Activated T-cell treated with anti-CD3 and anti-CD28 coated beads, Interleukin-2, amount 50 U/mL, for 48 hours (primary cell): ENCODE measurements around the gene ALDH4A1.

Experiments
- DNase-seq, 2 experiments: peaks; one replicate each; pipeline ENCODE4 v3.0.0-alpha.2; 2020

ALDH4A1 gene

DNA sequence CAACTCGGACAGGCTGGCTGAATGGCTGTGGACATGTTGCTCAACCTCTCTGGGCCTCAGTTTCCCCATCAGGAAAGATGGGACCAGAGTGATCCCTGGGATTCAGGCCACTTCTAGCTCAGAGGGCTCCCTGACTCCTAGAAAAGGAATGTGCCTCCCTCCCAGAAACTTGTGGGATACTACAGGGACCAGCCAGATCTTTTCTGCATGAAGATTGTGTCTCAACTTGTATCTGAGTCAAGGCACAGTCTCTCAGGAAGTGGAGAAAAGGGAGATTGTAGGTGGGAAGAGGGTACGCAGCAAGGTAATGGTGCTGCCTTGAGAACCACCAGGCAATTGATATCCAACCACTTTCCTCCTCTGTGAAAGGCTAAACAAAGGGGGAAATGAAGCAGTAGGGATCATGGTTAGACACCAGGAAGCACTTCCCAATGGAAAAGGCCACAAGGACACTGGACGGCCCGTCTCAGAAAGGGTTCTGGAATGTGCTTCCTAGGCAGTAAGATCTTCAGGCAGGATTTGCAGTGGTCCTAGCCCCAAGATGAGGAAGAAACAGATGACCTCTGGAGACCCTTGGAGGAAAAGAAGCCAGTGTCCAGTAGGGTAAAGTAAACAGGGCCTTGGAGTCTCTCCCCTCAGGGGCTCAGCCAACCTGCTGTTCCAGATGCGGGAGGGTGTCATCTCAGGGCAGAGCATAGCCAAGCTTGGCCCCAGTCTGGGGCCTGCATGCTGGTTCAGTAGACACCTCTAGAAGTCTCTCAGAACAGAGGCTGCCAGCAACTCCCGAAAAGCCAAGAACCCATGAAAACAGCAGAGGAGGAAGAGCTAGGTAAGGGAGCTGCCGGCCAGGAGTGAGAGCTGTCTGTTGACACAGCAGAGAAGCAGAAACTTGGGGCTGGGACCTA lies 37.3 kb upstream of the ALDH4A1 start:
- no peak for DNase-seq

DNA sequence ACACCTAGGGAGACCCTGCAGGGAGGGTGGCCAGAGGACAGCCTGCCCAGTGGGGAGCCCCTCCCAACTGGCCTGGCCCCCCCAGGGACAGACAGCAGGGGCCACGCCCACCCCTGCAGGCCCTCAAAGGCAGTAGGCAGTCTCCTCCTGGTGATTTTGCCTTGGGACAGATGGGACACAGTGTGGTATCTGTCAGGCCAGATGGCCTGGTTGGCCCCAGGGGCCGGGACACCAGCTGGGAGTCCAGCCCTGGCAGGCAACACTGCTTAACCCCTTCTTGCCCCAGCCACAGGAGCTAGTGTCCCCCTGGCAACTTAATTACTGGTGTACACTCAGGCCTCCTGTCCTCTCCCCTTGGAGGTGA lies 36.3 kb upstream of the ALDH4A1 start:
- no peak for DNase-seq

DNA sequence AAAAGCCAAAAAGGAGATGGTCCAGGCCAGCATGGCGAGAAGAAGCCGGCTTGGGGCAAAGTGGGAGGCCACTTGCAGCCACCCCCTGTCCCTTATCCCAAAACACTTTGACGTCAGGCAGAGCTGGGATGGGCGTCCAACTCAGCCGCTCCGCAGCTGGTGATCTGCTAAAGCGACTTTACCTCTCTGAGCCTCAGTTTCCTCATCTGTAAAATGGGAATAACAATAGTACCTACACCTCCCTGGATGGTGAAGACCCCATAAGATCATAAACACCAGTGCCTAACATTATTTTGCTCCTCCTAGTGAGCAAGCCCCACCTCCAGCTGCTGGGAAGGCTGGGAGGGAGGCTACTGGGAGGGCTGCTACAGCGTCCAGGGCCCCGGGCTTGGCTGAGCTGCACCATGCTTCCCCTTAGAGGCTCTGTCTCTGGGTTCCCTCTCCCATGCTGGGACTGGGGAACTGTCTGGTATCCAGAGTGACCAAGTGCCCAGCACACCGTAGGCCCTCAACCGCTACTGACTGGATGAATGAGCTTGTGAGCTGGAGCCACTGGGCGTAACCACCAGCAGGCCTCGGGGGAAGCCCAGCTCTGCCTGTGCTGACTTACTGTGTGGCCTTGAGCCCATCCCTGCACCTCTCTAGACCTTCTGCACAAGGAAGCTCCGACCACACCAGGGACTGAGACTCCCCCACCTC lies 35.8 kb upstream of the ALDH4A1 start:
- DNase-seq: no peak

DNA sequence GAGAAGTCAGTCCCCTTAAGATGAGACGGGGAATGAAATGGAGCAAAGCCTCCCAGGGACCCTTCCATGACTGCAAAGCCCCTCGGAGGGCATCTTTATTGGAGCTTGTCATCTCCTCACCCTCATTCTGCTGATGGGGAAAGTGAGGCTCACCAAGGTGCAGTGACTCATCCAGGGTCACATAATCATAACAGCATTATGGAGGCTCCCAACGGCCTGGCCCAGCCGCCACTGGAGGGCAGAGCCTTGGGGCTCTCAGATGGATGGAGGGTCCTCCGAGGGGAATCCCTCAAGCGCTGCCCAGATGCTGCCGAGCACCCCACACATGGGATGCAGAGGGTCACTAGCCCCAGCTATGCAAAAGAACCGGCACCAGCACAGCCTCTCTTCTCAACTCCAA lies 35.2 kb upstream of the ALDH4A1 start:
- DNase-seq: no peak

GRCh38 chr1:18936814-18937481 lies 34.6 kb upstream of the ALDH4A1 start:
- DNase-seq: no peak

- no peak for DNase-seq
Observed at GRCh38 chr1:18936471-18936813, 34.1 kb upstream of the ALDH4A1 start.

- no peak for DNase-seq
Observed at GRCh38 chr1:18934205-18935000, 32.0 kb upstream of the ALDH4A1 start.

GRCh38 chr1:18932879-18933278 lies 30.5 kb upstream of the ALDH4A1 start:
- no peak for DNase-seq

GRCh38 chr1:18932387-18932786 lies 30.0 kb upstream of the ALDH4A1 start:
- no peak for DNase-seq

GRCh38 chr1:18931730-18932129 lies 29.4 kb upstream of the ALDH4A1 start:
- no peak for DNase-seq

- DNase-seq: no peak
Observed at GRCh38 chr1:18929686-18930085, 27.3 kb upstream of the ALDH4A1 start.

- no peak for DNase-seq
Observed at GRCh38 chr1:18928985-18929384, 26.6 kb upstream of the ALDH4A1 start.

DNA sequence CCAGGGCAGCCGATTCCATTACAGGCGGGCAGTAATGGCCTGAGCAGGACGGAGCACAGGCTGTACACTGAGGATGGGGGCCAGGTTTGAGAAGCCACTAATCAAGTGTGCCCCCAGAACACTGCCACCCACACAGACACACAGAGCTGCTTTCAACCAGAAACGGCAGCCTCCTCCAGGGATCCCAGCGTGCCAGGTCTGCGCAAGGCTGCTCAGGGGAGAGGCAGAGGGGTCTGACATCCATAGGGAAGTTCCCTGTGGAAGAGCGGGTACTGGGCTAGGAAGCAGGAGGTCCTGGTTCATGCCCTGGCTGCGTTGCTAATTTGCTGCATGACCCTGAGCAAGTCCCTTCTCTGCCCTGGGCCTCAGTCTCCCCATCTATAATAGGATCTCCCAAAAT lies 26.1 kb upstream of the ALDH4A1 start:
- no peak for DNase-seq

GRCh38 chr1:18927654-18928272 lies 25.4 kb upstream of the ALDH4A1 start:
- DNase-seq: peak; percentile 69 to 74

GRCh38 chr1:18927082-18927653 lies 24.8 kb upstream of the ALDH4A1 start:
- DNase-seq: no peak

- peak; percentile 88 to 90 for DNase-seq
Observed at GRCh38 chr1:18926315-18927081, 24.1 kb upstream of the ALDH4A1 start.

DNA sequence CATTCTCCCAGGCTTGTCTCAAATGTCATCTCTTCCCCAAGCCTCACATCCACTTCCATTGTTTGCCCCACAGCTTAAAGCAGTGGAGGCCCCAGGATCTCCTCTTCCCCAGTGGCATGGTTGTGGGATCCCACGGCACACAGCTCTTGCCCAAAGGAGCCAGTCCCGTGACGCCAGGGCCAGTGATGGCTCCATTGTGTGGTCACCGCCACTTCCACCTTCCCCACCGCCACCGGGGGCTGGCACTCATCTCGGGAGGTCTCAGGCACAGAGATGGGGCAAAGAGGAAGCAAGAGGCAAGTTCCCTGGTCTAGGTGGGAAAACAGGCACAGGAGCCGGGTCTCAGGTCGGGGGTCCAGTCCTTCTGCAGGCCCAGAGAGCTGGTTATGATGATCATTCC lies 22.9 kb upstream of the ALDH4A1 start:
- DNase-seq: no peak

DNA sequence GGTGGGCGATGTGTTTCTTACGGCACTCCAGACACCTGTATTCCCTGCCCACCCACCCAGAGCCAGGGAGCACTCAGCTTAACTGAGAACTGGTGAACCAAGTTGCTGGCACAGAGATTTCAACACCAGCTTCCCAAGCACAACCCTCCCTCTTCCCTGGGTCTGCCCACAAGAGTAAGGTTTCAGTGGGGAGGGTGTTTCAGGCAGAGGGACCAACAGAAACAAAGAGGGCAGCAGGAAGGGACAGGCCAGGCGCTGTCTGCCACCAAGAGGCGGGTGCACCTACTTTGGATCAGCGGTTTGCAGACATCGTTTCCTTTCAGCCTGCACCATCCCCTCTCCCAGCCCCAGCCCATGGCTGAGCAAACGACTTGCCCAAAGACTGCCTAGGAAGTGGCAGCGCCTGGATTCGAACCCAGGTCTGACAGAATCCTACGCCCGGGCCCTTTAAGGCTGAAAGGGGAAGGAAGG lies 21.9 kb upstream of the ALDH4A1 start:
- DNase-seq: no peak

GRCh38 chr1:18923756-18924211 lies 21.4 kb upstream of the ALDH4A1 start:
- no peak for DNase-seq

DNA sequence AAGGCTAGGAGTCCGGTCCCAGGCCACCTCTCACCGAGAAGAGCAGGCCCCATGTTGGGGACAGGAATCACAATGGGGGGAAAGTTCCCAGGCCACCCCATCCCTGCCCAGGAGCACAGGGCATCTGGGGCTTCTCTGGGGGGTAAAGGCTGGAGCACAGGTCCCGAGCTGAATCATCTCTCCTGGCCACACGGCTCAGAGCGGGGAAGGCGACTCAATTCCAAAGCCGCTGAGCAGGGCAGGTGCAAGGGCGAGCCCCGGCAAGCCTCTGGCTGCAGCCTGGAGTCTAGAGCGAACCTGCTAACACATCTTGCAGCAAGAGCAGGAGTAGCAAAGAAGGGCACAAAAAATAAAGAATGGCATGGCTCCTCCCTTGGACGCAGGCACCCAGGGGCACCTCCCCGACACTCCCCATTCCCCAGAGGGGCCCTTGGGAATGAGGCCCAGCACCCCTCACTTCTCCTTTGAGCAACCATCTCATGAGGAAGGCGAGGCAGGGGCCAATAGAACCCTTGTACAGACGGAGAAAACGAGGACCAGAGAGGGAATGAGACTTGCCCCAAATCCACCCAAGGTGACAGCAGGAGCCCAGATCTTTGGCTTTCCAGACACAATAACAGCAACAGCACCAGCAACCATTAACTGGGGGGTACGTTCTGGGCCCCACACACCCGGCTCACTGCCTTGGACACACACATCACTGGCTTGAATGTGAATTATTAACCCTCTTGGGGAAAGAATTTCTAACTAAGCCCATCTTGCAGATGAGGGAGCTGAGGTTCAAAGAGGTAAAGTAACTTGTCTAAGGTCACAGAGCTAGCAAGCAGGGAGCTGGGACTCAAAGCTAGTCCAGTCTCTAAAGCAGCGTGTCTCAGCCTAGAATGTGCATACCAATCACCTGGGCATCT lies 20.7 kb upstream of the ALDH4A1 start:
- no peak for DNase-seq
